UCSD-AML1 (cell line): ENCODE measurements around the gene CDPF1.
A peak's percentile ranks its signal among the peaks of the same experiment; 100 is the strongest.

ENCODE experiments used
- DNase-seq: peaks from one replicate; lab custom pipeline; 2025; ENCODE audit not compliant: unreplicated experiment; lab: John Stamatoyannopoulos, UW

The CDPF1 gene, protein sequence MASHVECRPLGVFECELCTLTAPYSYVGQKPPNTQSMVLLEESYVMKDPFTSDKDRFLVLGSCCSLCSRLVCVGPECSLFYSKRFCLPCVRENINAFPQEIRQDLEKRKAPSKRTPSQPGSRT

DNA sequence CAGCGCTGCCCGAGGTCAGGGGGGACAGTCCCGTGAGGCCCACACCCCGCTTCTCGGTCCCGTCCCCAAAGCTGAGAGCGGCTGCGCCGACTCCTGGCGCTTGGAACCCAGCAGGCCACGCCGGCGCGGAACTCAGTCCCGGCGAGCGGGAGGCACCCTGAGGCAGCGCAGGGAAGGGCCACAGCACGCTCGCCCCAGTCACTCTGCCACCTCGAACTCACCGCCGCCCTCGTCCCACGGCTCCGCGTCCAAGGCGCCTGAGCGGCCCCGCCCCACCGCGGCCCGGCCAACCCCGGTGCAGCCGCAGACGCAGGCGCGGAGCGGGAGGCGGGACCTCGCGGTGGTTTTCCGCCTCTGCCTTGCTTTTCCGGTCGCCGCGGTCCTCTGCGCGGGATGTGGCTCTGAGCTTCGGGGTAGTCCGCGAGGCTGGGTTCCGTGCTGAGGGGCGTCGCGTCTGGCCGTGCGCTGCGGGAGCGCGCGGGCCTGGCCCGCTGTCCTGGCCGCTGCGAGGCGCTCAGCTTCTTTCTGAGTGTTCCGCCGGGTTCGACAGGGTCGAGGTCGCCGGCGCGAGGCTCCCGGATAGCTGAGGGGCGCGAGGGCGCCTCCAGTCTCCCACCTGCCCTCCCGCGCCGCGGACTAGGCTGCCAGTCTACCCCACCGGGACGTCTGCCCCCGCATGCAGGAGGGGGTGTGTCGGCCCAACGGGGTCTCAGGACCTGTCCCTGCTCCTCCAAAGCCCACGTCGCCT is at the start of gene CDPF1:
TSS of gene CDPF1 (minus strand) at position 259 of the 748 bp plus-strand sequence. CDS start 2,009 bp downstream, outside the sequence.
- peak; percentile 95 for DNase-seq

DNA sequence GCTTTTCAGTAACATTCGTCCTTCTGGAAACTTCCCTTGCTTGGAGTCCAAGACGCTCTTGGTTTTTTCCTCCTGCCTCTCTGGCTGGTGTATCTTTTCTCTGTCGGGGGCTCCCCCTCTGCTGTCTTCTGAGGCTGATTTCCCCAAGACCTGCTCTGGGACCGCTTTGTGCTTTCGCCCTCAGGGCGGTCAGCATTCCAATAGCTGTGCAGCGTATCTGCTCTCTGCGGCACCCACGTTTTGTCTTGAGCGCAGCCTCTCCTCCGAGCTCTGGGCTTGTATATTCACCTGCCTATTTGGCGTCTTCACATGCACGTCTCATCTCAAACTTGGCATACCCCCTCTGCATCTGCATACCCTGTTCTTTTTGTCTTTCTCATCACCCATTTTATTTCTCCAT is 49.0 kb upstream of the CDPF1 start:
- DNase-seq: no peak

DNA sequence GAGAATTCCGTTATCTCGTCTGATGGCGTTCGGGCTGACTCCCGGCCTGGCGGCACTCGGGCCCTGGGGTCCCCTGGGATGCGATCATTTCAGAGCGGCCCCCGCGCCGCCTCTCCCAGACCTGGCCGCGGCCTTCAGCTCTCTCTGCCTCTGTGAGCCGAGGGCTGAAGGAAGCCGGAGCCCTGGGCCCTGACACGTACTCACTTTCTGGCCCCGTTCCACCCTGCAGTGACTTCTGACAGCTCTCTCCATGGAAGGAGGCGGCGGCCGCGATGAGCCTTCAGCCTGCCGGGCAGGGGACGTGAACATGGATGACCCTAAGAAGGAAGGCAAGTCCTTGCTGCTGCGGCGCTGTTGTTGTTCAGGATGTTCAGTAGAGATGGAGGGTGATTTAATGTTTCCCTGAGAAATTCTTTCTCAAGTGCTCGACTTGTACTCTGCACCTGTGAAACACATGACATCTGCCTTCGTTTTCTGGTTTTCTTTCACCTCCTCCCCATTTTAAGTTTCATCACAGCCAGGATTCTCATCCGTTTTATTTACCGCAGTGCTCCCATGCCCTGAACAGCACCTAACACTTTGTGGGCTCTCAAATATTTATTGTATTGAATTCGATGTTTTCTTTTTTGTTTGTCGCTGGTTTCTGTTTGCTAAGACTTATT is 47.2 kb upstream of the CDPF1 start:
- DNase-seq: peak; percentile 43

DNA sequence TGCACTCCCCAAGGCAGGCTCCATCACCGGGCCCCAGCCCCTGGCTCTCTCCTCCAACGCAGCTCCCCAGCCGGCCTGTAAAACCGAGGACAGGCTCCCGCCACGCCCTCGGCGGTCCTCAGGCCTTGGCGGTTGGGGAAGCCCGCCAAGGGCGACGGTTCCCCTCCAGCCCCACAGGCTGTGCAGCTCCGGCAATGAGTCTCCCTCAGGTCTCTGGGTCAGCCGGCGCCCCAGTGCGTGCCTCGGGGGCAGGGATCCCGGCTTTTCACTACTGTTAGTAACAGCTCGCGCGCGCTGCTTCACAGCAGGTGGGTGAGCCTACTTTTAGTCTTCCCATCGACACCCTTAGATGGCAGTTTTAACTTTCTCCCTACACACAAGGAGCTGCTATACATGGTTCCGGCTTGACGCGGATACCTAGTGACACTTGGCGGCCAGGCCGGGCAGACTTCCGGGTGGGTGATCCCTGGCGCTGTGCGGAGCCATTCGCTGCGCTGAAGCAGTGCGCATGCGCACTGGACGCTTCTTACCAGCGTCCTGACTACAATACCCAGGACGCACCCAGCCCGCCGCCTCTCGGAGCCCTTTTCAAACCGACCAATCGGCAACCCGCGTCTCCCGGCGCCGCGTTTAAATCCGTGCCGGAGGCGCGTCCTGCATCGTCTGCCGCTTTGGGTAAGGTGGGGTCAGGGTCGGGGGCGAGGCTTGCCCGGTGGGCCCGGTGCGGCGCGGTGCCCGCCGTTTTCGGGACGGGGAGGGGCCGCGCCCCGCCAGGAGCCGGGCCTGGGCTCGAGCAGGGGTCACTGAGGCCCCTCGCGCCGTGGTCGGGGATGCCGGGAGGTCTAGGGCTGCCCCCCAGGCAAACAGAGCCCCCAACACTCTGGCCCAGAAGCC is 46.4 kb upstream of the CDPF1 start, which contains the start of gene GTSE1:
TSS of gene GTSE1 (plus strand) at position 614 of the 894 bp plus-strand sequence. CDS start 531 bp downstream, outside the sequence.
- DNase-seq: peak; percentile 98

DNA sequence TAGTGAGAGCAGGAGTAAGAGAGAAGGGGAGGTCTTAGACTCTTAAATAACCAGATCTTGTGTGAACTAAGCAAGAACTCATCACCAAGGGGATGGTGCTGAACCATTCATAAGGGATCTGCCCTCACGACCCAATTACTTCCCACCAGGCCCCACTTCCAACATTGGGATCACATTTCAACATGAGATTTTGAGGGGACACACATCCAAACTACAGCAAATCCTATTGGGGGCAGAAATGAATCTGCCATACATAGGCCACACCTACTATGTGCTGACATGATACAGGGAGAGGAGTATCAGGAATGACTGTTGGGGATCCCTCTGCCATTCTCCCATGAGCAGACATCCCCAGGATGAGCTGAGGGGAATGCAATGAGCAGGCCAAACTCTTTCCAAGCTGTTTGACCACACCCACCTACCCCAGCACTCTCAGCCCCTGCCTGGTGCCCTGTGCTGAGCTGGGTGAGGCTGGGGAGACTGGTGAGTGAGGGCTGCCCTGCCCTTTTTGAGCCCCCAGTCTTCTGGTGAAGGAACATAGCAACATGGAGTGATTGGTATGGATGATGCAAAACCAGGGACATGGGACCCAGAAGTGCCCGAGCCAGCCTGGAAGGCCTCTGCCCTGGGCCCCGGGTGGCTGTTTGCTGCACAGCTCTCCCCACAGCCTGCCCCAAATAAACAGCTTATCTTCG is 45.3 kb upstream of the CDPF1 start:
- no peak for DNase-seq

DNA sequence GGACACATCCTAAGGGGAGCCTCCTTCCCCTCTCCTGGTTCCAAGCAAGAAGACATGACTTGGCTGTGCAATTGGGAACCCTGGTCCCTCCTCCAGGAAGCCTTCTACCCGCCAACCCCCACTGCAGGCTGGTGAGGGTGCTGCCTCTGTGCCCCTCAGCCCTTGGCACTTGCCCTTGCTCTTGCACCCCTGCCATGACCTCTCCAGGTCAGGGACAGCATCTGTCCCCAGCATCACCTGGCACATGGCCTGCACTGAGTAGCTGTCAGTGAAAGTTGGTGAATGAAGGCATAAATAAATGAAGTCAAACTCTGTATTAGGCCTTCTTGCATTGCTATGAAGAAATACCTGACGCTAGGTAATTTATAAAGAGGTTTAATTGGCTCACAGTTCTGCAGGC is 44.7 kb upstream of the CDPF1 start:
- no peak for DNase-seq

DNA sequence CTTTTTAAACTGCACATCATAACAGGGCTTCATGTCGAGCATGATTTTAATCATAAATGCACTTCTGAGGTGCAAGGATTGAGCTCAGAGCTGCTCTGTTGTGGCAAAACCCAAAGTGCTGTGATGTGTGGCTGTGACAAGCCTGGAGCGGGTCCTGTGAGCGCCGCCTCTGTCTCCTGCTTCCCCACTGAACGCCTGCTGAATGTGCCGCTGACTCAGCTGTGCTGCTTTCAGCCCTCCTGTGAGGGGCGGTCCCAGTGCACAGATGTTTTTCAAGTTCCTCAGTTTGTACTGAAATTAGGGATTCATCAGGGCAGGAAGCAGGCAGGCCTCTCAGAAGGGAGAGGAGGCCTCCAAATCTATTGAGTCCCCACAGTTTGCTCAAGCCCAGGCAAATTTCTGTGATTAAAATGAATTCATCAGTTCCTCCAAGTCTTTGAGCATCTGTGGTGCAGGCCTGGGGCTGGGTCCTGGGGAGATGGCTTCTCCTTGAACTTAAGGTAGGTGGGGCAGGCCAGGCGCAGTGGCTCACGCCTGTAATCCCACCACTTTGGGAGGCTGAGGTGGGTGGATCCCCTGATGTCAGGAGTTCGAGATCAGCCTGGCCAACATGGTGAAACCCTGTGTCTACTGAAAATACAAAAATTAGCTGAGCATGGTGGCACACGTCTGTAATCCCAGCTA is 43.6 kb upstream of the CDPF1 start:
- peak; percentile 71 for DNase-seq

DNA sequence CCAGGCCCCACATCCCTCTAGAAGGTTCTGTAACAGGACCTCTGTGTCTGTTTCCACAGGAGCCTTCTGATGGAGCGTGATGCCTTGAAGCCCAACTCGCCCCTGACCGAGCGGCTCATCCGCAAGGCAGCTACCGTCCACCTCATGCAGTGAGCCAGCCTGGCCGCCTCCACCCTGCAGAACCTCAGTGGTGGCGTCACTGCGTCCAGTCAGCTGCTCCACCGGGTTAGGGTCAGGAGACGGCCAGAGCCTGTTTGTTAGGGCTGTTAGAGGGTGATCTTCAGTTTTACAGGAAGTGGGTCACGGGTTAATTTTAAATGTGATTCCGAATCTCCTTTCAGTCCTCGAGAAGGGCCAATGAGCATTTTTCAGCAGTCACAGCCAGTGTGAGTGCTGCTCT is 42.6 kb upstream of the CDPF1 start:
- no peak for DNase-seq

DNA sequence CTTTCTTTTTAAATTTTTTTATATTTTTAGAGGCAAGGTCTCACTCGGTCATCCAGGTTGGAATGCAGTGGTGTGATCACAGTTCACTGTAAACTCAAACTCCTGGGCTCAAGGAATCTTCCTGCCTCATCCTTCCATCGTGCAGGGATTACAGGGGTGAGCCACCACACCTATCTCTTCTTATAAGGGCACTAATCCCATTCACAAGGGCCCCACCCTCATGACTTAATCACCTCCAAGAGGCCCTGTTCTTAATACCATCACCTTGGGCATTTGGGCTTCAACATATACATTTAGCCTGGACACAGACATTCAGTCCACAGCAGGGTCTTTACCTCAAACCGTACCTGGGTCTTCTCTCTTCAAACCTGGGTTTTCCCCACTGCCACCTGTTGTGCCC is 42.1 kb upstream of the CDPF1 start:
- no peak for DNase-seq

DNA sequence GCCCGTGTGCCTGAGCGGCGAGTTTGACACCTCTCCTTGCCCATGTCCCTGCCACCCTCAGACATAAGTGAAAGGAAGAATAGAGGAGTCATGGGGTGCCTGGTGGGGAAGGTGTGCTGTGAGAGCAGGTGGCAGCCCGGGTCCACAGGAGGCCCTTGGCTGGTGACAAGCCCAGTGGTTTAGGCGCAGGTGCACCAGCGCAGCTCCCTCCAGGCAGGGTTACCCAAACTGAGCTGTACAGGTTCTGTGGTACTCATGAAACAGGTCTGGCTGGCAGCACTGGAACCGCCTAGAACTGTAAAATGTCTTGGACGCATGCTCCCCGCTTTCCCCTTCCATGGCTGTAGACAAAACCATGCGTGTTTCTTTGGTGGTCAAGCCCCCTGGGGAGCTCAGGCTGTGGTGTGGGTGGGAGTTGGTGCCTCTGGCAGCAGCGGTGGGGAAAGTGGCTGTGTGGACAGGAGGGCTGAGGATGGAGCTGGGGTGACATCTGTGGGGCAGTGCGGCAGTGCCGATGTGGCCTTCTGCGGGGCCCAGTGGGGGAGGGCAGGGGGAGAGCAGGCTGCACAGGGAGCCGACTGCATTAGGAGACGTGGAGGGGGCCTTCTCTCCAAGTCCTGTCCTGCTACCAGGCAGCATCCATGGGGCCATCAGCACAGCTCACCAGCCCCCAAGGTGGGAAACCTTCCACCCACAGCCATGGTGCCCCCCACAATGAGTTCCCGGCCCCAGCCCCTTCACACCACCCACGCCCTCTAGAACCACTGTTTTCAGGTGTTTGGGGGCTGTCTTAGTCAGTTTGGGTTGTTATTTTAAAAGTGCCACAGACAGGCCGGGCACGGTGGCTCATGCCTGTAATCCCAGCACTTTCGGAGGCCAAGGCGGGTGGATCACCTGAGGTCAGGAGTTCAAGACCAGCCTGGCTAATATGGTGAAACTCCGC is 41.0 kb upstream of the CDPF1 start:
- no peak for DNase-seq

DNA sequence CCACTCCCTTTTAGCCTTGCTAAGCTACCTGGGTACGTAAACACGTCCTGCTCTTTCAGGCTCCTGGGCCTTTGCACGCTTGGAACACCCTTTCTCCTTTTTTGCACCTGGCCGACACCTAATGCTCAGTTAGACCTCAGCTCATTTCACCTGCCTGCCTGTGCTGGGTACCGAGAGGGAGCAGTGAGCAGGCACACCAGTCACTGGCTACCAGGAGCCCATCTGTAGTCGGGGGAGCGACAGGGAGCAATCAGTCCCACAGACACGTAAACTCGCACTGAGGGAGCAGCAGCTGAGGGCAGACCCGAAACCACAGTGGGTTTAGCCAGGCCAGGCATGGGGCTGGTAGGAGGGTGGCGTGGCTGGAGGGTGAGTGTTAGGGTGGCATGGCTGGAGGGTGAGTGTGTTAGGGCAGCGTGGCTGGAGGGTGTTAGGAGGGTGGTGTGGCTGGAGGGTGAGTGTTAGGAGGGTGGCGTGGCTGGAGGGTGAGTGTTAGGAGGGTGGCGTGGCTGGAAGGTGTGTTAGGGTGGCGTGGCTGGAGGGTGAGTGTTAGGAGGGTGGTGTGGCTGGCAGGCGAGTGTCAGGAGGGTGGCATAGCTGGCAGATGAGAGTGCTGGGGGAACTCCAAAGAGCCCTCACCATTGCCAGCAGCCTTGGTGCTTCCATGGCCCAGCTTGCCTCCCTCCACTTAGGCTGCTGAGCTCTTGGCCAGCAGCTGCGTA is 40.2 kb upstream of the CDPF1 start:
- DNase-seq: no peak

DNA sequence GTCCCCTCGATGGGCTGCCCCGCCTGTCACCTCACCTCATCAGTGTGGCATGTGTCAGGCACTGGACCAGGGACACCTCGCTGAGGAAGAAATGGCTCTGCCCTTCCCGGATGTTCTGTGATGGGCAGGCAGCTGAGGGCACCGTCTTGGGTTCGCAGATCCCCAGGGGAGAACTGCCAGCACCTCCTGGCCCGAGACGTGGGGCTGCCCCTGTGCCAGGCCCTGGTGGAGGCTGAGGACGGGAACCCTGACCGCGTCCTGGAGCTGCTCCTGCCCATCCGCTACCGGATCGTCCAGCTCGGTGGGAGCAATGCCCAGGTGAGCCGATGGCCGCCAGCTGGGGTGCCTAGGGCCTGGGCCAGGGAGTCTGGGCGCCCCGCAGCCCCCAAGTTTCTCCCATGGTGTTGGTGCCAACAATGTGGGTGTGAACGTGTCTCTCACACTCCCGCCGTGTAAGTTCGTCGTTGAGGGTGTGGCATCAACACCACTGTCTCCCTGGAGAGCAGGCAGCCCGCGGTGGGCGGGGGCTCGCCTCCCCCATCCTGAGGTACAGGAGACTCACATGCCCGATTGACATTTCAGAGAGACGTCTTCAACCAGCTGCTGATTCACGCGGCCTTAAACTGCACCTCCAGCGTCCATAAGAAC is 39.3 kb upstream of the CDPF1 start:
- no peak for DNase-seq

DNA sequence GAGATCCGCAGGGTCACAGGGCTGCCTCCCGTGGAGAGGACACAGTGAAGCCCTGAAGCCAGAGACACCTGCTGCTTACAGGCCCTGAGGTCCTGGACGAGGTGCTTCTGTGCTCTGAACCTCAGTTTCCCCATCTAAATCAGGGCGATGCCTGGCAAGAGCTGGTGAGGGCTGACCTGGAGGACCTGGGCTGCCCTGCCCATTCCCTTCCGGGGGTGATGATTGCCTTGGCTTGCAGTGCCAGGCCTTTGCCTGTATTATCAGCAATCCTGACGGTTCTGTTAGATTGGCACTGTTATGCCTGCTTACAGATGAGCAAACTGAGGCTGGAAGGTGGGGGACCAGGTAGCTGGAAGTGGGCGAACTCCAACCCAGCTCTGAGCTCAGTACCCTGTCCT is 38.8 kb upstream of the CDPF1 start:
- DNase-seq: no peak

DNA sequence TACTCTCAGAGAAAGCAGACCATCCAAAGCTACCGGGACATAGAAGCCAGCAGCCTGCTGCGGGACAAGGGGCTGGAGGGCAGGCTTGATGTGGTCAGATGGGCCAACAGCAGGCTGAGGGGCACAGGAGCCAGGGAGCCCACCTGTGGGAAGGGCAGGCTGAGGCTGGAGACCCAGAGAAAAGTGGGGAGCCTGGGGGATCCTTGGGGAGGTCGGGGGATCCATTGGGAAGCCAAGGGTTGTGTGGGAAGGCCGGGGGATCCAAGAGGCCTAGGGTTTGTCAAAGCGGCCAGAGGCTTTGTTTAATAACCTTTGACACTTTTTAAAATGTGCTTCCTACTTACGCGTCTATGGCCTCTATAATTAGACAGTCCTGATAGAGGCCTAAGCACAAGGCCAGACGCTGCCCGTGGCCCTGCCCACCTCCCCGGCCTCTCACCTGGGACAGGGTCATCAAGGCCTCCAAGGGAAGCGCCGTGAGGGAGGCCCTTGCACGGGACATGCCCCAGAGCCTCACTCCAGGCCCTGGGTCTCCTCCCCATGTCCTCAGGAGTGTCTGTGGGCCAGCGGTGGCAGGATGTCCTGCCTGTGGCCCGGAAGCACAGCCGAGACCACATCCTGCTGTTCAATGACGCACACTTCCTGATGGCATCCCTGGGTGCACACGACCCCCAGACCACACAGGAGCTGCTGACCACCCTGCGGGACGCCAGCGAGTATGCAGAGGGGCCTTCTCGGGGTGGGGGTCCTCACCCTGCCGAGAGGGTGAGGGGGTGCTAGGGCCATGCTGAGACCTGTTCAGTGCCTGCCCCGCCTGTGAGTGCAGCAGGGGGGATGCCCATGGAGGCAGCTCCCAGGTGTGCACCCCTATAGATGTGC is 38.0 kb upstream of the CDPF1 start:
- peak; percentile 89 for DNase-seq

DNA sequence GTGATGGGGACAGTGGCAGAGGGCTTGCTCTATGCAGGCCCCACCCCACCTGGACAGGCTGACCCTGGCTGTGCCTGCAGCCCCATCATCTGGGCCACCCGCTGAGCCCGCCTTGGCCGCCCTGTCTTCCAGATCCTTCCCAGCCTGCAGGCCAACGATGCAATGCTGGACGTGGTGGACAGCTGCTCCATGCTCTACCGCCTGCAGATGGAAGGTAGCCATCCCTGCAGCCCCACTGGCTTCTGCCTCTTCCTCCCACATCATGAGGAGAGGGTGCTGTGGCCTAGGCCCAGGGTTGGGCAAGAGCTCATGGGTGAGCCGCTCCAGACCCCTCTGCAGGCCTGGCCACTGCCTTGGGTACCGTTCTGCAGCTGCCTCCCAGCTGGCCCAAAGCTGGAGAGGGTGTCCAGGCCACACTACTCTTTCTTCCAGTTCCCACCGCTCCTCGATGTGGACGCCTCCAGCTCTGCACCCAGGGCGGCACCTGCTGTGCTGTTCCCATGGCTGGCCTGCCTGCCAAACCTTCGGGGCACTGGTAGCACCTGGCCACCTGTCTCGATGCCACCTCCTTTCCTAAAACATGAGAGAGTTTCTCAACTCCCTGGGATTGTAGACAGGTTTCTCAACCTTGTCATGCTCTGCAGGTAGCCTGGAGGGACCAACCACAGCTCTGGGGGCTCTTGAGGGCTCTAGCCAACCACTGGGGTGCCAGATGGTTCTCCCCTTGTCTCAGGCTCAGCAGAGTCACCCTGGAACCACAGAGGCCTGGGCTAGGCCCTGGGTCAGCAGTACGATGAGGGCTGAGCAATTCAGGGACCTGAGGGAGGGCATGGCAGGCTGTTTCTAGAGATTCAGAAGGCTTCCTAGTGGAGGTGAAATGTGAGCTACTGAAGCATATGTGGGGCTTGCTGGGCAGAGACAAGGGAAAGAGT is 37.1 kb upstream of the CDPF1 start:
- no peak for DNase-seq

DNA sequence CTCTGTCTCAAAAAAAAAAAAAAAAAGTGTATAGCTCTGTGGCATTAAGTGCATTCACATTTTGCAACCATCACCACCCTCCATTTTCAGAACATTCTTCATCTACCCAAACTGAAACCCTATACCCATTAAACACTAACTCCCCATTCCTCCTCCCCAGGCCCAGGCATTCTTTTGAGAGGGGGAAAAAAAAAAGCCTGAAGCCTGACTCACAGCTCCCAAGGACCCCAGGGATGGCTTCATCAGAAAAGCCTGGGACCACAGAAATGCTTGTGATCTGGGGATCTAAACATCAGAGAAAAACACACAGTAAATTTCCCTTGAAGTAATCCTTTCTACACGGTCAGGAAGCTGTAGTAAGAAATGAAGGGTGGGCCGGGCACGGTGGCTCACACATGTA is 35.9 kb upstream of the CDPF1 start:
- no peak for DNase-seq
